HG02610 (cell line): Measurements from ENCODE around the gene ID1.
"Not testable (repeated sequence)": the region's sequence is repeated elsewhere in the genome, so short reads cannot be mapped to it uniquely, and the experiment has no call there.

Source experiments
- ATAC-seq: cut with Tn5 transposase; IDR thresholded peaks from one replicate; pipeline ENCODE4 v1.9.1; 2021; ENCODE audit warnings: mild to moderate bottlenecking, moderate library complexity; ENCODE audit not compliant: unreplicated experiment

The ID1 gene

DNA sequence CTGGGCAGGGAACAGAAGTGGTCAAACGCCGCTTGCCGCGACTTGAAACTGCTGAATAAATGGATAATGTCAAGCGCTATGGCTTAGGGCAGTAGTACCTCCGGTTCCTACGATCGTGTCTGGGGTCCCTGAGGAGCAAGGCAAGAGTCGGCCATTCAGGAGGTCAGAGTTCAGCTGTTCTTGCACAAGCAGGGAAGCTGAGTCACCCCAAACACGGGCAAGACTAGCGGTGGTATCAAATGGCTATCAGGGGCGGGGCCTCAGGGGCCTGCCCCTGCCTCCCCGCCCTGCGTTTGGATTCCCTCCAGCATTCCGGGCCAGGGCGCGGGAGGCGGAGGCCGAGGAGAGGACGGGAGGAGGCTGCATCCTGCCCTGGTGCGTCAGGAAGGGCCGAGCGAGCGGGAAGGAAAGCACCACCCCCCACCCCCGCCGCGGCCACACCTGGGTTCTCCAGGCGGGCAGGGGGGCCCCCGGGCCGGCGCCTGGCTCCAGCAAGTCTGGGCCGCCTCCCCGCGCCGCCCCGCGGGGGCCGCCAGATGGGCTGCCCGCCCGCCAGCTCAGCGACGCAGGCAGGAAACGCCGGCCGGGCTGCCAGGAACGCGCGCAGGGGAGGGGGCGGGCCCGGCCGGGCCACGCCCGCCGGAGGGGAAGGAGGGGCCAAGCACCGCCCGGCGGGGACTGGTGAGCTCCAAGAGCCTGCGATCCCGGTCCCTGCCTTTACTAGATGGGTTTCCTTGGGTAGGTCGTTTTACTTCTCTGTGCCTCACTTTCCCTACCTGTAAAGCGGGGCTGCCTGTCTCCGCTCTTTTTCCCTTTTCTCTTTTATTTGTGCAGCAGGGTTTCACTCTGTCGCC lies 32.2 kb upstream of the ID1 start:
- ATAC-seq = peak; percentile 90

- peak; percentile 2 for ATAC-seq
Observed at GRCh38 chr20:31573555-31574321, 31.4 kb upstream of the ID1 start.

DNA sequence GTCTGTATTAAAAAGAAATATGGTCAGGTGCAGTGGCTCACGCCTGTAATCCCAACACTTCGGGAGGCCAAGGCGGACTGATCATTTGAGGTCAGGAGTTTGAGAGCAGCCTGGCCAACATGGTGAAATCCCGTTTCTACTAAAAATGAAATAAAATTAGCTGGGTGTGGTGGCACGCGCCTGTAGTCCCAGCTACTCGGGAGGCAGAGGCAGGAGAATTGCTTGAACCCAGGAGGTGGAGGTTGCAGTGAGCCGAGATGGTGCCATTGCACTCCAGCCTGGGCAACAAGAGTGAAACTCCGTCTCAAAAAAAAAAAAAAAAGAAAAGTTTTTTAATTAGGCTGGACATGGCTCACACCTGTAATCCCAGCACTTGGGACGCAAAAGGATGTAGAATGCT lies 30.1 kb upstream of the ID1 start:
- ATAC-seq = not testable (repeated sequence)

DNA sequence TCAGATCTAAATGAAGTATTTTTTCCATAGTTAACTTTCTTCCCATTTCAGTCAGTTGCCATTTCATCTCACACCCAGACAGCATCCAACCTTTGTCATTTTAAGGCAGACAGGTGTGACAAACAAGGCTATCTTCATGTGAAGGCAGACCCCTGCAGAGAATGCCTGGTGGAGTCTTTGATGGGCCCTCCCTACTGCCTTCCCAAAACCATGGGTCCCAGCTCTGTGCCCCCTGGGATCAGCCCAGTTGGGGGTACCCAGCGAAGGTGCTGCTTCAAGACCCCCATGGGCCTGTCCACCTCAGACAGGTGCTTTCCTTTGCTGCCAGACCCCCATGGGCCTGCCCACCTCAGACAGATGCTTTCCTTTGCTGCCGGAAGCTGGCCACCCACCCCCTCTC lies 28.3 kb upstream of the ID1 start:
- ATAC-seq = no peak

DNA sequence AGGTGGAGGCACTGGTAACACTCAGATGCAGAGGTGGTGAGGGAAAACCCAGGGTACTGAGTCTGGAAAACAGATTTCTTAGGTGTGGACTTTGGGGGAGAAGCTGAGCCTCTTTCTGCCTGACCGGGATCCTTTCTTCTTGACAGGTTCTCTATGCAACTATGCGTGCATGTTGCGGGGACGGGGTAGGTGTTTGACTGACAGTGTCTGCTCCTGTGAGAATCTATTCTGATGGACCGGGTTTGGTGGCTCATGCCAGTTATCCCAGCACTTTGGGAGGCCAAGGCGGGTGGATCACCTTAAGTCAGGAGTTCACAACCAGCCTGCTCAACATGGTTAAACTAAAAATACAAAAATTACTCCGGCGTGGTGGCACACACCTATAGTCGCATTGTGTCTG lies 27.9 kb upstream of the ID1 start:
- ATAC-seq = no peak

DNA sequence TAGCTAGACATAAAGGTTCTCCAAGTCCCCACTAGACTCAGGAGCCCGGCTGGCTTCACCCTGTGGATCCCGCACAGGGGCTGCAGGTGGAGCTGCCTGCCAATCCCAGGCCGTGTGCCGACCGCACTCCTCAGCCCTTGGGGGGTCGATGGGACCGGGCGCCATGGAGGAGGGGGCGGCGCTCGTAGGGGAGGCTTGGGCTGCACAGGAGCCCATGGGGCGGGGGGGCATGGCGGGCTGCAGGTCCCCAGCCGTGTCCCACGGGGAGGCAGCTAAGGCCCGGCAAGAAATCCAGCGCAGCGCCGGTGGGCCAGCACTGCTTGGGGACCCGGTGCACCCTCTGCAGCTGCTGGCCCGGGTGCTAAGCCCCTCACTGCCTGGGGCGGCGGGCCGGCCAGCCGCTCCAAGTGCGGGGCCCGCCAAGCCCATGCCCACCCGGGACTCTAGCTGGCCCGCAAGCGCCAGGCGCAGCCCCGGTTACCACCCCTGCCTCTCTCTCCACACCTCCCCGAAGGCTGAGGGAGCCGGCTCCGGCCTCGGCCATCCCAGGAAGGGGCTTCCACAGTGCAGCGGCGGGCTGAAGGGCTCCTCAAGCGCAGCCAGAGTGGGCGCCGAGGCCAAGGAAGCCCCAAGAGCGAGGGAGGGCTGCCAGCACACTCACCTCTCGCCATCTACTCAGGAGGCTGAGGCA lies 26.5 kb upstream of the ID1 start:
- ATAC-seq = no peak

DNA sequence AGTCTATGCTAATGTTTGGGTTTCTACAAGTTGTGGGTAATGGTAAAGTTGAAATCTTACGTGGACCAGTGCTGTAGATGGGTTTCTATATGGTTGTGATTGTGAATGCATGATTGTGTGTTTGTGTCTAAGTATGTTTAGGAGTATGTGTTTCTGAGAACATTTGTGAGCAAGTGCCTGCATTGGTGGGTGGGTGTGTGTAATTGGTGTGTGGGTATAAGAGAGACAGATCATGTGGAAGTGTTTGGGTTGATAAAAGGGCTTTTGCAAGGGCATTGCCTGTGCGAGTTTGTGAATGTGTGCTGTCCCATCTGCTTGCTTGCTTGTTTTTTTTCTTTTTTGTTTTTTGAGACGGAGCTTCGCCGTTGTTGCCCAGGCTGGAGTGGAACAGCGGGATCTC lies 25.8 kb upstream of the ID1 start:
- ATAC-seq = no peak

DNA sequence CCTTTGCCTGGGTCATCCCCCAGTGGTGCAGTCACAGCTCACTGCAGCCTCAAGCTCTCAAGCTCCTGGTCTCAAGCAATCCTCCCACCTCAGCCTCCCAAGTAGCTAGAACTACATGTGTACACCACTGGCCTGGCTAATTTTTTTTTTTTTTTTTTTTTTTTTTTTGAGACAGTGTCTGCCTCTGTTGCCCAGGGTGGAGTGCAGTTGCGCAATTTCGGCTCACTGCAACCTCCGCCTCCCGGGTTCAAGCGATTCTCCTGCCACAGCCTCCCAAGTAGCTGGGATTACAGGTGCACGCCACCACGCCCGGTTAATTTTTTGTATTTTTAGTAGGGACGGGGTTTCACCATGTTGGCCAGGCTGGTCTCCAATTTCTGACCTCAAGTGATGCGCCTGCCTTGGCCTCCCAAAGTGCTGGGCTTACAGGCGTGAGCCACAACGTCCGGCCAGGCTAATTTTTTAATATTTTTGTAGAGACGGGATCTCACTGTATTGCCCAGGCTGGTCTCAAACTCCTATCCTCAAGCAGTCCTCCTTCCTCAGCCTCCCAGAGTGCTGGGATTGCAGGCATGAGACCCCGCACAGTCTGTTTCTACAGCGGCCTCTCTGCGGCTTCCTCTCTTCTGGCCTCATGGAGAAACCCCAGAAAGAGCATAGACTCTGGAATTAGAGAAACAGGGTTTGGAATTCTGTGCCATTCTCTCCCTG lies 25.0 kb upstream of the ID1 start:
- ATAC-seq = not testable (repeated sequence)

GRCh38 chr20:31580706-31581105 lies 24.4 kb upstream of the ID1 start:
- no peak for ATAC-seq

GRCh38 chr20:31581391-31581790 lies 23.7 kb upstream of the ID1 start:
- no peak for ATAC-seq

DNA sequence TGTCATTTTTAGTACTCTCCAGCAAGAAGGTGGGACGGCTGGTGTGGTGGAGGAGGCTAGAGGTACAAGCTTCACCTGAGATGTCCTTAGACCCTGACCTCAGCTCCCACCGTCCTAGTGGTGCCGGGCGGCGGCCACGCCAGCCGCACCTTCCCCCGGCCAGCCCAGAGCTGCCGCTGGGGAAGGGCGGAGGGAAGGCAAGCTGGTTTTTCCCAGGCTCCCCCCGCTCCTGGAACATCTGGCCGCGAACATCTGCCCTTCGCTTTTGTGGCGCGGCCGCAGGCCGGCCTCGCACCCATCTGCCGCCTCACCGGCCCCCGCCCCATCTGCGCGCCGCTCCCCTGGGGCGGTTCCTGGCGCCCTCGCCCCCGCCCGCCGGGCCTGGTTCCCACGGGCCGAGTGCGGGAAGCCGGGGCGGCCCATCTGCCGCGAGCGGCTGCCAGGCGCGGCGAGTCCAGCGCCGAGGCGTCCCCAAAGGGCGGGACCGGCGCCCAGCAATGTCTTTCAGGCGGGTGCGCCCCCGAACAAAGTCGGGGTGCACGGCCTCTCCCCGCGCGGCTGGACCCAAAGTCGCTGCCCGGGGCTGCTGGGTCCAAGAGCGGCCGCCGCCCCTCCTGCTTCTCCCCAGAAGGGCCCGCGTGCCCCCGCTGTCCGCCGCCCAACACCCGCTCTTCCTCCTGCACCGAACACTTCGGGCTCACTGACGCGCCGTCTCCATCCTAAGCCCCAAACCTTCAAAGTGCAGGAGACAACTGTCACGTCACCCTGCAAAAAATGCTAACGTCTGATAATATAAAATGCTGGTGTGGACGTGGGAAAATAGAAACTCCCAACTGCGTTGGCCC lies 17.3 kb upstream of the ID1 start:
- ATAC-seq = peak; percentile 44

DNA sequence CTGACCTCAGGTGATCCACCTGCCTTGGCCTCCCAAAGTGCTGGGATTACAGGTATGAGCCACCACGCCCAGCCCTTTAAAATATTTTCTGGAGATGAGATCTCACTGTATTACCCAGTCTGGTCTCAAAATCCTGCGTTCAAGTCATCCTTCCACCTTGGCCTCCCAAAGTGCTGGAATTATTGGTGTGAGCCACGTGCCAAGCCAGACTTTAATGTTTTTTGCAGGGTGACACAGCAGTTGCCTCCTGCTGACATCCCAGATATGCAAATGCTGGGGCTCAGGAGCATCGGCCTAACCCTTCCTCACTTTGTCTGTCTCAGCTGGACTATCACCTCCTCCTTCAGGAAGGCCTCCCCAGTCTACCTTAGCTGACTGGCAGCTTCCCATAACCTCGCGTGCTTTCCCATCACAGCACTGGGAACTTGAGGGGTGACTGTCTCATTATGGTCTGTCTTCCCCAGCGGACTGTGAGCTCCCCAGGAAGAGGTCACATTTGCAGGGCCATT lies 14.3 kb upstream of the ID1 start:
- ATAC-seq = no peak

- no peak for ATAC-seq
Observed at GRCh38 chr20:31593221-31594001, 11.7 kb upstream of the ID1 start.

DNA sequence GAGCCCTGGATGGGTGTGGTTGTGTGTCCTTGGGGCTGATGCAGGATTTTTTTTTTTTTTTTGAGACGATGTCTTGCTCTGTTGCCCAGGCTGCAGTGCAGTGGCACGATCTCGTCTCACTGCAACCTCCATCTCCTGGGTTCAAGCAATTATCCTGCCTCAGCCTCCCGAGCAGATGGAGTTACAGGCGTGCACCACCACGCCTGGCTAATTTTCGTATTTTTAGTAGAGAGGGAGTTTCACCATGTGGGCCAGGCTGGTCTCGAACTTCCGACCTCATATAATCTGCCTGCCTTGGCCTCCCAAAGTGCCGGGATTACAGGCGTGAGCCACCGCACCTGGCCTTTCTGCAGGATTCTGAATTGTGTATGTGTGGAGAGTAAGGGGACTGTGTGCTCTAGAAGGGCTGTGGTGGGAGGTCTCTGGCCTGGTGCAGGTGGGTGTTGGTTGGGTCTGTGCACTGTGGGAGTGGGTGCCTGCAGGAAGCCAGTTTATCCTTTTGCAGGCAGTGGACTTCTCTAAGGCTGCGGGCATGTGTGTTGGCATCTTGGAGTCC lies 11.0 kb upstream of the ID1 start:
- no peak for ATAC-seq

DNA sequence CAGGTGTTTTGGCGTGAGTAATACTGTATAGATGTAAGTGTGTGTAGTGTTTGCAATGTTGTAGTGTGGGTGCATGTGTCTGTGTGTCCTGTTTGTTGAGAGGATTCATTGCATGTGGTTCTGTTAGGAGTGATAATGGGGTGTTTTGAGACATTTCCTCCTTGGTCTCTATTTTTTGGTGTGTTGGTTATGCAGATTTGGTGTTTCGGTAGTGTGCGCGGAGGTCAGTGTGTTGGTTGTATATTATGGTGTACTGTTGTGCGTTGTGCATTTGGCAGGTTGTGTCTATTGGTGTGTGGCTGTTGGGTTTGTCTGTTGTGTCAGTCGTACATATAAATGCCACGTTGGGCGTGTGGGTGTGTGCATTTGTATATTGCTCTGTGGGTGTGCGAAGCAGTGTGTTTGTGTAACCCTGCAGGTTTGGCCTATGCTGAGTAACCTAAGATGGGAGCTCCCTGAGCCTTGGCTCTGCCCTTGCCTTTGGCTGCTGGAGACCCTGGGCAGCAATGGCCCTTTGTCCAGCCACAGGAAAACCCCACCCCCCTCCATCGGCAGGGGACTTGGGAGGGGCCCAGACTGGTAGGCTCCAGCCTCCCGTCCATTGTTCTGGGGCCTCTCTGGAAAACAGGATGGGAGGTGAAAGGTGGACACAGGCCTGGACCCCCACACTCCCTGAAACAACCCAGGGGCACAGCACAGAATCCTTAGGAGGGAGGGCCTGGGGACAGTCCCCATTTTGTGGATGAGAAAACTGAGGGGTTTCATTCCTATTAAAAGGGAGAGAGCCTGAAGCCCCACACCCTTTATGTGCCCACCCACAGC lies 10.3 kb upstream of the ID1 start:
- ATAC-seq = no peak

- no peak for ATAC-seq
Observed at GRCh38 chr20:31595380-31595653, 9.8 kb upstream of the ID1 start.

GRCh38 chr20:31595654-31596411 lies 9.3 kb upstream of the ID1 start:
- no peak for ATAC-seq

DNA sequence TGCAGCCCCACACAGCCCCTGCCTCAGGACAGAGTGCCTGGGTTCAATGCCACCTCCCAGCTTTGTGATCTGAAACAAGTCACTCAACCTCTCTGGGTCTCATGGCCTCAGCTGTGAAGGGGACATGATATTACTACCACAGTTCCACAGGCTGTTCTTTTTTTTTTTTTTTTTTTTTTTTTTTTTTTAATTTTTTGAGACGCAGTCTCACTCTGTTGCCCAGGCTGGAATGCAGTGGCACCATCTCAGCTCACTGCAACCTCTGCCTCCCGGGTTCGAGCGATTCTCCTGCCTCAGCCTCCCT lies 8.7 kb upstream of the ID1 start:
- not testable (repeated sequence) for ATAC-seq
